PC-3 (cell line): Measurements from ENCODE around the gene SLC25A12. TPM values are rescaled to one million over a fixed set of nuclear protein-coding genes. Genes with fewer than 3 reads are reported as not detected.
A peak's percentile ranks its signal among the peaks of the same experiment; 100 is the strongest.

Experiments used
- ATAC-seq: fragments of 200-7000 bp; cut with Tn5 transposase; 2 replicates; pipeline ENCODE4 v1.9.1; 2020; ENCODE audit warnings: mild to moderate bottlenecking, moderate library complexity
- BruUV-seq: library from RNA; stranded (reverse); fragments of 400-500 nt; replicated peaks from 2 replicates; lab custom pipeline; 2021; lab: Mats Ljungman, UMichigan
- CTCF ChIA-PET: fragments of 300-600 bp; sonication (Branson Sonifier 250); formaldehyde crosslinking; loops from one replicate; lab custom pipeline; 2022; ENCODE audit warnings: antibody characterized with exemption; lab: Charles Lee
- POLR2A ChIA-PET: fragments of 300-600 bp; sonication (Branson Sonifier 250); formaldehyde crosslinking; loops from one replicate; lab custom pipeline; 2022; ENCODE audit warnings: antibody characterized with exemption; ENCODE audit not compliant: unreplicated experiment; lab: Charles Lee
- DNase-seq: peaks from one replicate; pipeline ENCODE4 v3.0.0-alpha.2; 2015
- H2AFZ ChIP-seq: fragments of 300-600 bp; sonication (generic); 2 replicates; pipeline ENCODE4 v1.6.0; 2016; ENCODE audit warnings: antibody characterized with exemption, low read length
- H3F3A ChIP-seq: fragments of 300-600 bp; sonication (generic); one replicate; pipeline ENCODE4 v1.6.0; 2017; ENCODE audit warnings: antibody characterized with exemption, low read length, control low read depth, mild to moderate bottlenecking; ENCODE audit not compliant: unreplicated experiment
- H3K27ac ChIP-seq: fragments of 300-600 bp; sonication (generic); 2 replicates; pipeline ENCODE4 v1.5.1; 2016; ENCODE audit warnings: mild to moderate bottlenecking, low read length
- H3K27me3 ChIP-seq: fragments of 300-600 bp; sonication (generic); 2 replicates; pipeline ENCODE4 v1.6.1; 2016; ENCODE audit warnings: low read length, mixed read lengths
- H3K36me3 ChIP-seq: fragments of 300-600 bp; sonication (generic); 2 replicates; pipeline ENCODE4 v1.6.1; 2016; ENCODE audit warnings: low read depth, mixed run types, low read length, mixed read lengths
- H3K4me1 ChIP-seq: fragments of 300-600 bp; sonication (generic); 2 replicates; pipeline ENCODE4 v1.5.1; 2016; ENCODE audit warnings: low read length; ENCODE audit not compliant: insufficient read depth
- H3K4me2 ChIP-seq: fragments of 300-600 bp; sonication (generic); 2 replicates; pipeline ENCODE4 v1.6.0; 2016; ENCODE audit warnings: low read length
- H3K4me3 ChIP-seq: fragments of 300-600 bp; sonication (generic); 2 replicates; pipeline ENCODE4 v1.5.1; 2016; ENCODE audit warnings: mild to moderate bottlenecking, low read length, mixed read lengths
- H3K79me2 ChIP-seq: fragments of 300-600 bp; sonication (generic); 2 replicates; pipeline ENCODE4 v1.6.1; 2017; ENCODE audit warnings: low read length, mixed read lengths
- H3K9ac ChIP-seq: fragments of 300-600 bp; sonication (generic); 2 replicates; pipeline ENCODE4 v1.6.0; 2016; ENCODE audit warnings: mild to moderate bottlenecking, low read length
- H3K9me2 ChIP-seq: fragments of 300-600 bp; sonication (generic); replicated peaks from 2 replicates; pipeline ENCODE4 v1.6.1; 2016; ENCODE audit warnings: mixed run types, low read length, mixed read lengths
- H3K9me3 ChIP-seq: fragments of 300-600 bp; sonication (generic); 2 replicates; pipeline ENCODE4 v1.6.1; 2016; ENCODE audit warnings: low read length, mixed read lengths
- H4K20me1 ChIP-seq: fragments of 300-600 bp; sonication (generic); 2 replicates; pipeline ENCODE4 v1.6.1; 2016; ENCODE audit warnings: low read length, mixed read lengths
- CTCF ChIP-seq: fragments of 300-600 bp; sonication (generic); conservative IDR thresholded peaks from 2 replicates; pipeline ENCODE4 v1.5.1; 2017; ENCODE audit warnings: antibody characterized with exemption, low read depth, mild to moderate bottlenecking, low read length
- EZH2 ChIP-seq: fragments of 300-600 bp; sonication (generic); IDR thresholded peaks from one replicate; pipeline ENCODE4 v1.6.1; 2017; ENCODE audit warnings: antibody characterized with exemption, mild to moderate bottlenecking, low read length; ENCODE audit not compliant: unreplicated experiment
- EZH2phosphoT487 ChIP-seq: fragments of 300-600 bp; sonication (generic); IDR thresholded peaks from 2 replicates; pipeline ENCODE4 v1.6.1; 2018; ENCODE audit warnings: mild to moderate bottlenecking, antibody characterized with exemption, low read length, borderline replicate concordance
- intact Hi-C: fragments of 100-400 bp; cut with micrococcal nuclease; formaldehyde crosslinking; loops from 2 replicates; pipeline ENCODE4 v1.9.0; 2023
- total RNA-seq: library from RNA; depleted of rRNA; stranded (reverse); fragments of >200 nt; gene quantifications from 2 replicates; pipeline ENCODE4 v1.2.3, GENCODE V29; 2014

The SLC25A12 gene
- total RNA-seq, 1 experiment from 2014 or later: 18.4 TPM

GRCh38 chr2:171924170-171924942, 30.3 kb upstream of the SLC25A12 start:
- no TSS peak for BruUV-seq
- H3K9ac ChIP-seq: peak overlapping the region; percentile 91; the same call in 1 of the 2 replicates
- peak overlapping the region; percentile 86 for H3K4me3 ChIP-seq
- no peaks in the 10 kb centered on the region for H4K20me1 ChIP-seq
- H3K27me3 ChIP-seq: no peaks in the 10 kb centered on the region
- H2AFZ ChIP-seq: no peak overlapping the region
- POLR2A ChIA-PET: no interaction called here
- DNase-seq: no peak
- H3K36me3 ChIP-seq: peaks cover 15% of the 10 kb centered on the region
- TF ChIP-seq CTCF (no peak), EZH2phosphoT487 (no peak), EZH2 (no peak)
- H3K4me1 ChIP-seq: peaks cover 19% of the 10 kb centered on the region
- H3K9me2 ChIP-seq: no peaks in the 10 kb centered on the region
- no peaks in the 10 kb centered on the region for H3F3A ChIP-seq
- H3K4me2 ChIP-seq: peak overlapping the region; percentile 86
- CTCF ChIA-PET: no interaction called here
- ATAC-seq: no peak
- no peak overlapping the region for H3K27ac ChIP-seq
- intact Hi-C loops: loop anchor here (5.0 kb wide), 2 partner anchors 112 to 217 kb away; no protein-coding TSS in a partner anchor
- H3K9me3 ChIP-seq: no peaks in the 10 kb centered on the region
- peaks cover 67% of the 10 kb centered on the region for H3K79me2 ChIP-seq

- peak; percentile 43 for ATAC-seq
- peaks cover 19% of the 10 kb centered on the region for H3K4me1 ChIP-seq
- no peaks in the 10 kb centered on the region for H3K9me2 ChIP-seq
- POLR2A ChIA-PET: interaction anchor here (0.6 kb wide), 1 partner anchor 236 kb away, joined by 3 read pairs; the partner anchor contains the start of gene DYNC1I2
- no peaks in the 10 kb centered on the region for H4K20me1 ChIP-seq
- intact Hi-C loops: loop anchor here (2.0 to 5.0 kb wide), 4 partner anchors 28 to 216 kb away; partner anchors contain the start of genes DLX2 and SLC25A12
- TF ChIP-seq CTCF: no peak
- no peak for TF ChIP-seq EZH2phosphoT487
- no peak for TF ChIP-seq EZH2
- no peaks in the 10 kb centered on the region for H3F3A ChIP-seq
- H3K9ac ChIP-seq: peak overlapping the region; percentile 91
- H3K27ac ChIP-seq: peak overlapping the region; percentile 72
- peak overlapping the region; percentile 86 for H3K4me2 ChIP-seq
- no peaks in the 10 kb centered on the region for H3K9me3 ChIP-seq
- H2AFZ ChIP-seq: peak overlapping the region; percentile 76
- peaks cover 10% of the 10 kb centered on the region for H3K36me3 ChIP-seq
- no peaks in the 10 kb centered on the region for H3K27me3 ChIP-seq
- peaks cover 55% of the 10 kb centered on the region for H3K79me2 ChIP-seq
- peak overlapping the region; percentile 86 for H3K4me3 ChIP-seq
- BruUV-seq: no TSS peak
- CTCF ChIA-PET: interaction anchor here (0.7 kb wide), 1 partner anchor 219 kb away, joined by 4 read pairs; no protein-coding TSS in a partner anchor
- DNase-seq: peak; percentile 27
These were observed 29.2 kb upstream of the SLC25A12 start for GRCh38 chr2:171923206-171923605.
